ENCODE data around the gene NPAS2. TPM values are rescaled to one million over a fixed set of nuclear protein-coding genes. Genes with fewer than 3 reads are reported as not detected.

Gene NPAS2
- polyA plus RNA-seq, 3 donors from 2014 or later: not detected

GRCh38 chr2:100939445-100939844 is 119.5 kb downstream of the NPAS2 start:
- Mint-ChIP-seq H3K4me3 (no peak overlapping the region), H3K36me3 (no peaks in the 10 kb centered on the region), H3K9me3 (no peaks in the 10 kb centered on the region), H3K27me3 (ENCODE audit: low read depth in 3 of 3) (peaks cover 0 to 7% (median 5%) of the 10 kb centered on the region in 3 donors), H3K4me1 (peaks cover 0 to 3% of the 10 kb centered on the region in 2 donors), H3K27ac (no peak overlapping the region)
- no peak for DNase-seq

DNA sequence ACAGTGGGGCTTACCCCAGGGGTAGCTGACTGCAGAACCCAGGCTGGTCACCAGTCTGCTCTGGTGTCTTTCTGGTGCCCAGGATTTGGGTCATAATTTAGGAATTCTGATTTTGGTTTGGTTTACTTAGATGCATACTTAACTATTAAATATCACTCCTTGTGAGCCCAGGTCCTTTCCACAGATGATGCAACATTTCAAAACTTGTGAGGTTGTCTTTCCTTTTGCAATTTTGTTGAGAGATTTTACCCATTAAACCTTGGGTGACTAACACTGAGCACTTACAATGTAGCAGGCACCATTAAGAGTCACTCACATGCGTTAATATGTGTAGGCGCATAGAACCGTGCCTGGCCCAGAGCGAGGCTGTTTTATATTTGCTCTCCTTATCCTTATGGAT is 120.3 kb downstream of the NPAS2 start:
- Mint-ChIP-seq H3K4me1 (peaks cover 0 to 3% of the 10 kb centered on the region in 2 donors), H3K4me3 (no peak overlapping the region), H3K27me3 (ENCODE audit: low read depth in 3 of 3) (peaks cover 0 to 7% (median 5%) of the 10 kb centered on the region in 3 donors), H3K36me3 (no peaks in the 10 kb centered on the region), H3K27ac (no peak overlapping the region), H3K9me3 (no peaks in the 10 kb centered on the region)
- no peak for DNase-seq

- H3K27ac Mint-ChIP-seq: no peak overlapping the region
- peaks cover 0 to 9% (median 5%) of the 10 kb centered on the region in 3 donors for H3K27me3 Mint-ChIP-seq (ENCODE audit: low read depth in 3 of 3)
- no peaks in the 10 kb centered on the region for H3K9me3 Mint-ChIP-seq
- no peaks in the 10 kb centered on the region for H3K36me3 Mint-ChIP-seq
- H3K4me3 Mint-ChIP-seq: peak overlapping the region in 1 of 5 donors; percentile 14
- no peak for DNase-seq
- H3K4me1 Mint-ChIP-seq: peaks cover 0 to 3% of the 10 kb centered on the region in 2 donors
These were observed 121.1 kb downstream of the NPAS2 start for GRCh38 chr2:100940766-100941645.

DNA sequence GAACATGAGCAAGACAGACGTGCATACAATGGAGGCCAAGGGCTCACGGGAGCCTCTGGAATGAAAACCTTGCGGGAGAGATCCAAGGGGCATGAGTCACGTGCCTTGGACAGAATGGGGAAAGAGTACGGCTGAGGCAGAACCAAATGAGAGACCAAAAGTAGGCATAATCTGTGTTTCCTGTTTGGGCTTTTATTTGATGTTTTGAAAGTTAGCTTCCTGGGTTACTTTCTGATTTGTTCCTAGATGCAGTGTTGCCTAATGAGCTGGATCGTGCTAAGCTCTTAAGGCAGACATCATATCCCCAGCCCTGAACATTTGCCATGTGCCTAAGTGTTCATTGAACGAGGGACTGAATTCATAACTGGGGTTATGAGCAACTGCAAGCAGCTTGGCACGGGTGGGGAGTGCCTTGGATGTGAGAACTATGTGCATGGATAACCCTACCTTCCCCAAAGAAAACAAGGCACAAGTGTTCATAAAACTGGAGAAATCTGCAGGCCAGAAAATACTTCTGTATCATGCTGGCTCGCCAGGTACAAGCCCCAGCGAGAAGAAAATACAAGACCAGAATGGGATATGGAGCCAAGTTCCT is 121.8 kb downstream of the NPAS2 start:
- Mint-ChIP-seq H3K27ac (no peak overlapping the region), H3K9me3 (no peaks in the 10 kb centered on the region), H3K4me3 (no peak overlapping the region), H3K36me3 (no peaks in the 10 kb centered on the region), H3K27me3 (ENCODE audit: low read depth in 3 of 3) (peaks cover 0 to 13% (median 5%) of the 10 kb centered on the region in 3 donors), H3K4me1 (peaks cover 0 to 3% of the 10 kb centered on the region in 2 donors)
- no peak for DNase-seq

GRCh38 chr2:100944617-100945432 is 124.9 kb downstream of the NPAS2 start:
- peaks cover 0 to 3% of the 10 kb centered on the region in 2 donors for H3K4me1 Mint-ChIP-seq
- no peak overlapping the region for H3K27ac Mint-ChIP-seq
- peaks cover 0 to 15% (median 5%) of the 10 kb centered on the region in 3 donors for H3K27me3 Mint-ChIP-seq (ENCODE audit: low read depth in 3 of 3)
- H3K4me3 Mint-ChIP-seq: no peak overlapping the region
- no peak for DNase-seq
- H3K36me3 Mint-ChIP-seq: no peaks in the 10 kb centered on the region
- H3K9me3 Mint-ChIP-seq: no peaks in the 10 kb centered on the region

DNA sequence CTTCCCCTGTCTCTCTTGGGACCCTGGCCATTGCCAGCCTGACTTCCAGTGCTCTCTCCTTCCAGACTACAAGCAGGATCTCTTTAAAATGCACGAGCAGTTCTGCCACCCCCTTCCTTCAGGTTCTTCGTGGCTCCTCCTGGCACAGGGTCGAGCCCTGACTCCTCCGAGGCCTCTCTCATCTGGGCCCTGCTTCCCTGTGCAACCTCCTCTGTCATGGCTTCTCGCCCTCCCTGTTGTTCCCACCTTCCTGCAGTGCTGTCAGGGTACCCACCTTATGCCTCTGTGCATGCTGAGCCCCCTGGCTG is 125.4 kb downstream of the NPAS2 start:
- H3K27ac Mint-ChIP-seq: no peak overlapping the region
- H3K27me3 Mint-ChIP-seq (ENCODE audit: low read depth in 3 of 3): peaks cover 0 to 15% (median 7%) of the 10 kb centered on the region in 3 donors
- no peaks in the 10 kb centered on the region for H3K9me3 Mint-ChIP-seq
- DNase-seq: no peak
- H3K36me3 Mint-ChIP-seq: no peaks in the 10 kb centered on the region
- peaks cover 0 to 3% of the 10 kb centered on the region in 2 donors for H3K4me1 Mint-ChIP-seq
- H3K4me3 Mint-ChIP-seq: peak overlapping the region in 1 of 5 donors; percentile 5

- Mint-ChIP-seq H3K27ac (no peak overlapping the region), H3K27me3 (ENCODE audit: low read depth in 3 of 3) (peaks cover 0 to 10% (median 7%) of the 10 kb centered on the region in 3 donors), H3K9me3 (no peaks in the 10 kb centered on the region), H3K4me3 (no peak overlapping the region), H3K4me1 (no peaks in the 10 kb centered on the region), H3K36me3 (no peaks in the 10 kb centered on the region)
- DNase-seq: no peak
These were observed 126.1 kb downstream of the NPAS2 start for GRCh38 chr2:100945930-100946607.

DNA sequence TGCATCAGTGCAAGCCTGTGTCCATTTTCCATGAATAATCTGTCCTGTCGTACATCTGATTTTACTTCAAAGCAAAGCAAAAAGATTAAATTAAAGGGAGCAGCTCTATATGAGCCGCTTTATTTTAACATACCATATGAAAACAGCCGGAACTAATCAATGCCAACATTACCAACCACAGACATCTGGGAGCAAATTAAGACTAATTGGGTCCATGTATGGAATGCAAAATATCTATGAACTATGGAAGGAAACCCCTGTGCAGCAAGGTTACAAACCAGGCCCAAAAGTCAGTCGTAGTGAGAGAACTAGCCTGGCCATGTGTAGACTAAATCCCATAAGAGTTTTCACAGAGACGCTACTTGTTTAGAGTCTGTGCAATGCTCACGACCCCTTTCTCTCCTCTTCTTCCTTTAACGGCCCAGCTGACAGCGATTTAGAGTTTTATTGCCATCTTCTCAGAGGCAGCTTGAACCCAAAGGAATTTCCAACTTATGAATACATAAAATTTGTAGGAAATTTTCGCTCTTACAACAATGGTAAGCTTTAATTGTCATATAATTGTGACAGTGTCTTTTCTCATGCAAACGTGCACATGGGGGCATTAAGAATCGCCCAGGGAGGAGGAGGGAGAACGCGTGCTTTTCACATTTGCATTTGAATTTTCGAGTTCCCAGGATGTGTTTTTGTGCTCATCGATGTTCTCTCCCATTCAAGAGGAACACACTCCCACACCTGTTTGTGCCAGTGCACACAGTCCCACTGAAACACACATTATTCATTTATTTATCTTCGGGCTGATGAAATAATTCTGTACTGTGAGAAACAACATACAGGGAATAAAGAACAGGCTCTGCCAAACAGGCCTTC is 129.2 kb downstream of the NPAS2 start:
- H3K36me3 Mint-ChIP-seq: no peaks in the 10 kb centered on the region
- H3K27ac Mint-ChIP-seq: no peak overlapping the region
- H3K4me3 Mint-ChIP-seq: no peak overlapping the region
- peaks cover 0 to 2% (median 0%) of the 10 kb centered on the region in 6 donors for H3K9me3 Mint-ChIP-seq
- no peaks in the 10 kb centered on the region for H3K4me1 Mint-ChIP-seq
- no peak for DNase-seq
- peaks cover 2 to 8% (median 2%) of the 10 kb centered on the region in 3 donors for H3K27me3 Mint-ChIP-seq (ENCODE audit: low read depth in 3 of 3)

DNA sequence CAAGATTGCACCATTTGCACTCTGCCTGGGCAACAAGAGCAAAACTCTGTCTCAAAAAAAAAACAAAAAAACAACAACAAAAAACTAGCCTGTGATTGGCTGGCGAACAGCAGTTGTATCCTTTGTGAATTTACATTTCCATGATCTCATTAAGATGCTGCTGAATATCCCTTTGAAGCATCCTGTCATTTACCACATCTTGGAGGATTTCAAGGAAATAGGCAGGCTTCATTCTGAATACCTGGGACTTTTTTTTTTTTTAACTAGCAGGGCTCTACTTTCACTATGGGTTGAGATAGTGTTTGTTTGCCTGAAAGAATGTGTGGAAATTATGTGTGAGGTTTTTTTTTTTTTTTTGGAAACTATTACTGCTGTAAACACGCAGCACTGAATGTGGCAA is 132.6 kb downstream of the NPAS2 start:
- no peak overlapping the region for H3K27ac Mint-ChIP-seq
- DNase-seq: no peak
- peaks cover 0 to 3% (median 2%) of the 10 kb centered on the region in 3 donors for H3K27me3 Mint-ChIP-seq (ENCODE audit: low read depth in 3 of 3)
- no peaks in the 10 kb centered on the region for H3K36me3 Mint-ChIP-seq
- H3K4me3 Mint-ChIP-seq: no peak overlapping the region
- H3K9me3 Mint-ChIP-seq: peaks cover 0 to 2% (median 0%) of the 10 kb centered on the region in 6 donors
- no peaks in the 10 kb centered on the region for H3K4me1 Mint-ChIP-seq

DNA sequence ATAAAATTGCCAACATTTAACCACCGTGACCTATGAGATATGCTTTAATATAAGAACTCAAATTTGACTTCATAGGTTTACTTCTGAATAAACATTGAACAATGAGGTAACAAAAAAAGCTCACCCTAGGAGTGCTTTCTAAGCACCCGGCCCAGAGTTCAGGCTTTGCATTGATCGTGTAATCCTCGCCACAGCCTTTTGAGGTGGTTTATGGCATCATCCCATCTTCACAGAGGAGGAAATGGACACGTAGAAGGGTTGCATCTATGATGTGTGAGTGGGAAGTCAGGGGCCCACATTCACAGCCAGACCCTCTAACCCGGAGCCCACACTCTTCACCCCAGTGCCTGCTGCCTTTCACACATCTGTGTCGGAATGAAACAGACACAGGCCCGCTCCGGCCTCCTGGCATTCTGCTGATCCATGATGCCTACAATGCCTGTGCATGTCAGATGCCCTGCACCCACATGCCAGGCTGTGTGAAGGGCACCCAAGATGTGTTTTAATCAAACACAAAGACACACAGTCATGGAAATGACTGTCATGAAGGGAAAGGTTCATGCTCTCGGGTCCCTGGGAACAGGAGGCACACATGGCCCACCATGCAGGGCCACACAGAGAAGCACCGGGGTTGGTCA is 133.6 kb downstream of the NPAS2 start:
- Mint-ChIP-seq H3K36me3 (no peaks in the 10 kb centered on the region), H3K4me1 (no peaks in the 10 kb centered on the region), H3K4me3 (no peak overlapping the region), H3K27me3 (ENCODE audit: low read depth in 3 of 3) (peaks cover under 1 to 5% (median 3%) of the 10 kb centered on the region in 3 donors), H3K27ac (no peak overlapping the region), H3K9me3 (peaks cover 0 to 2% (median 0%) of the 10 kb centered on the region in 6 donors)
- no peak for DNase-seq

DNA sequence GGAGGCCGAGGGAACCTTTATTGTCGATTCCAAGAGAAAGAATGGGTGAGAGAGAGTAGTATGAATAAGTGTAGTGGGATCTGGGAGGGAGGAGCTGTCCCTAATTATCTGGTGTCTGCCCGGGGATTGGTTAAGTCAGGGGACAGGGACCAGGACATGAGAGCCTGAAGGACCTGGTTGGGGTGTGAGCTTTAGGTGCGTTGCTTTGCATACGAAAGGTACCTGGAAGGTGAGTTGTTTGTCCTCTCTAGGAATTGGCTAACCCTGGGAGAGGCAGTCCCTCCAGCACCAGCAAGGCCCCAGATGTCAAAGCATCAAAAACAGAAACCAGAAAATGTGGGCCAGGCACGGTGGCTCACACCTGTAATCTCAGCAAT is 134.1 kb downstream of the NPAS2 start:
- Mint-ChIP-seq H3K36me3 (no peaks in the 10 kb centered on the region), H3K27ac (no peak overlapping the region), H3K27me3 (ENCODE audit: low read depth in 3 of 3) (peaks cover 2 to 5% (median 3%) of the 10 kb centered on the region in 3 donors), H3K4me1 (no peaks in the 10 kb centered on the region), H3K9me3 (peaks cover 0 to 2% (median 0%) of the 10 kb centered on the region in 6 donors), H3K4me3 (no peak overlapping the region)
- no peak for DNase-seq

- no peak for DNase-seq
- H3K9me3 Mint-ChIP-seq: peaks cover 0 to 2% (median 0%) of the 10 kb centered on the region in 6 donors
- peaks cover 1 to 6% (median 2%) of the 10 kb centered on the region in 3 donors for H3K27me3 Mint-ChIP-seq (ENCODE audit: low read depth in 3 of 3)
- H3K27ac Mint-ChIP-seq: no peak overlapping the region
- H3K4me1 Mint-ChIP-seq: no peaks in the 10 kb centered on the region
- H3K4me3 Mint-ChIP-seq: no peak overlapping the region
- no peaks in the 10 kb centered on the region for H3K36me3 Mint-ChIP-seq
These were observed 135.3 kb downstream of the NPAS2 start for GRCh38 chr2:100955226-100955625.
